Smooth muscle cell (in vitro differentiated cells): Measurements from ENCODE around the gene UTS2B. TPM values are rescaled to one million over a fixed set of nuclear protein-coding genes. Genes with fewer than 3 reads are reported as not detected.

ENCODE experiments used
- DNase-seq: peaks from one replicate; lab custom pipeline; 2025; ENCODE audit not compliant: unreplicated experiment; lab: John Stamatoyannopoulos, UW
- H2AFZ ChIP-seq: fragments of 200-600 bp; sonication (generic); 2 replicates; pipeline ENCODE4 v1.6.0; 2016; ENCODE audit warnings: antibody characterized with exemption, low read depth, mild to moderate bottlenecking
- H3F3A ChIP-seq: fragments of 200-600 bp; sonication (generic); 2 replicates; pipeline ENCODE4 v1.6.0; 2017; ENCODE audit warnings: antibody characterized with exemption, low read depth
- H3K27ac ChIP-seq: fragments of 200-600 bp; sonication (generic); 2 replicates; pipeline ENCODE4 v1.5.1; 2016; ENCODE audit warnings: low read depth, mild to moderate bottlenecking
- H3K27me3 ChIP-seq: fragments of 200-600 bp; sonication (generic); 2 replicates; pipeline ENCODE4 v1.6.1; 2016; ENCODE audit warnings: low read depth, mild to moderate bottlenecking
- H3K36me3 ChIP-seq: fragments of 200-600 bp; sonication (generic); 2 replicates; pipeline ENCODE4 v1.5.1; 2016; ENCODE audit warnings: low read depth
- H3K4me1 ChIP-seq: fragments of 200-600 bp; sonication (generic); 2 replicates; pipeline ENCODE4 v1.5.1; 2016; ENCODE audit warnings: low read depth
- H3K4me2 ChIP-seq: fragments of 200-600 bp; sonication (generic); 2 replicates; pipeline ENCODE4 v1.6.0; 2016; ENCODE audit warnings: mild to moderate bottlenecking
- H3K4me3 ChIP-seq: fragments of 200-600 bp; sonication (generic); 2 replicates; pipeline ENCODE4 v1.5.1; 2016; ENCODE audit warnings: mild to moderate bottlenecking
- H3K79me2 ChIP-seq: fragments of 200-600 bp; sonication (generic); 2 replicates; pipeline ENCODE4 v1.6.0; 2016; ENCODE audit warnings: low read depth, mild to moderate bottlenecking
- H3K9ac ChIP-seq: fragments of 200-600 bp; sonication (generic); 2 replicates; pipeline ENCODE4 v1.6.0; 2016; ENCODE audit warnings: low read depth
- H3K9me3 ChIP-seq: fragments of 200-600 bp; sonication (generic); replicated peaks from 2 replicates; pipeline ENCODE4 v1.5.1; 2016; ENCODE audit warnings: low read depth
- H4K20me1 ChIP-seq: fragments of 200-600 bp; sonication (generic); 2 replicates; pipeline ENCODE4 v1.6.0; 2016; ENCODE audit warnings: low read depth
- WGBS: methylation state at CpG from one replicate; pipeline ENCODE4 v1.1.7; 2016; ENCODE audit warnings: low lambda C conversion rate; 5-methylcytosine and 5-hydroxymethylcytosine counted together
- polyA plus RNA-seq: library from polyadenylated mRNA; unstranded; fragments of >200 nt; fragmentation: Nextera tagmentation; extraction: Ambion mirVana; gene quantifications from 2 replicates; pipeline ENCODE4 v1.2.1, GENCODE V29; 2016
- total RNA-seq: library from RNA; depleted of rRNA; stranded (reverse); fragments of >200 nt; gene quantifications from 2 replicates; pipeline ENCODE4 v1.2.3, GENCODE V29; 2014
- TF ChIP-seq, protein P1 (sequence below): fragments of 200-600 bp; sonication (generic); IDR thresholded peaks from 2 replicates; pipeline ENCODE4 v1.5.1; 2017; ENCODE audit warnings: borderline replicate concordance, mild to moderate bottlenecking, antibody characterized with exemption; ENCODE audit not compliant: insufficient read depth, poor library complexity, severe bottlenecking

UTS2B gene
- total and polyA plus RNA-seq, 2 experiments from 2014 or later = 1.1 TPM; not detected in 1

DNA sequence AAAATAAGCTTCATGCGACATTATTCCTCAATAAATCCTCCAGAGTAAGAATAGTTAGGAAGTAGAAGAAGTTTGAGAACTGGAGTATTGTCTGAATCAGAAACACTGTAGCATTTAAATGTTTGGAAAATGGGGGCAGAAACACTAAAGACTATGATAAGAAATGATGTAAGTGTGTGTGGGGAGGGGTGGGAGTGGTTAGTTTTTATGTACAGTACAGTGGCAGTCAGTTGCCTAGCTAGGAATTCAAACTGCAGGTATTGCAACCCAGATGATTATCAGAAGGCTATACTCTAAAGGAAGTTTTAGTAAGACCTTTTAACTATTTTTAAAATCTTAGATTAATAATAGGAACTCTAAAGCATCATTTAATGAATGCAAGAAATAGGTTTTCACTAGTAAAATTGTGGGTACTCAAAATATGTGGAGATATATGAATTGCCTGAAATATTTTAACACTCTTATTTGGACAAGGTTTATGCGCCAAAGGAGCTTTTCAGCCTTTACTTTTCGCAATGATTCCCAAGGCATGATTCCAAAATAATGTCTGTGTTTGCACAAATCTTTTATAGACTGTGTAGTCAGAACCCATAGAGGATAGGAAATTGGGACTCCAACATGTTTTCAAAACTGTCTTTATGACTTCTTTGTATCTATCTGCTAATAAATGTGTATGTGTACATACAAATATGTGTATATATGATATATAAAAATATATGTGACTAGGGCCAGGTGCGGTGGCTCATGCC, 9.1 kb downstream of the UTS2B start:
- no peaks in the 10 kb centered on the region for H3K79me2 ChIP-seq
- TF ChIP-seq, protein P1, sequence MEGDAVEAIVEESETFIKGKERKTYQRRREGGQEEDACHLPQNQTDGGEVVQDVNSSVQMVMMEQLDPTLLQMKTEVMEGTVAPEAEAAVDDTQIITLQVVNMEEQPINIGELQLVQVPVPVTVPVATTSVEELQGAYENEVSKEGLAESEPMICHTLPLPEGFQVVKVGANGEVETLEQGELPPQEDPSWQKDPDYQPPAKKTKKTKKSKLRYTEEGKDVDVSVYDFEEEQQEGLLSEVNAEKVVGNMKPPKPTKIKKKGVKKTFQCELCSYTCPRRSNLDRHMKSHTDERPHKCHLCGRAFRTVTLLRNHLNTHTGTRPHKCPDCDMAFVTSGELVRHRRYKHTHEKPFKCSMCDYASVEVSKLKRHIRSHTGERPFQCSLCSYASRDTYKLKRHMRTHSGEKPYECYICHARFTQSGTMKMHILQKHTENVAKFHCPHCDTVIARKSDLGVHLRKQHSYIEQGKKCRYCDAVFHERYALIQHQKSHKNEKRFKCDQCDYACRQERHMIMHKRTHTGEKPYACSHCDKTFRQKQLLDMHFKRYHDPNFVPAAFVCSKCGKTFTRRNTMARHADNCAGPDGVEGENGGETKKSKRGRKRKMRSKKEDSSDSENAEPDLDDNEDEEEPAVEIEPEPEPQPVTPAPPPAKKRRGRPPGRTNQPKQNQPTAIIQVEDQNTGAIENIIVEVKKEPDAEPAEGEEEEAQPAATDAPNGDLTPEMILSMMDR = no peak
- H3K4me2 ChIP-seq = no peak overlapping the region
- H3K36me3 ChIP-seq = no peaks in the 10 kb centered on the region
- H3K9me3 ChIP-seq = no peaks in the 10 kb centered on the region
- no peaks in the 10 kb centered on the region for H4K20me1 ChIP-seq
- H3K4me1 ChIP-seq = no peaks in the 10 kb centered on the region
- no peak for DNase-seq
- 97% methylated on average over 4 of the region's 4 CpGs for WGBS
- no peaks in the 10 kb centered on the region for H3K27me3 ChIP-seq
- H3K9ac ChIP-seq = no peak overlapping the region
- H2AFZ ChIP-seq = no peak overlapping the region
- H3K27ac ChIP-seq = no peak overlapping the region
- H3K4me3 ChIP-seq = no peak overlapping the region
- H3F3A ChIP-seq = no peaks in the 10 kb centered on the region

DNA sequence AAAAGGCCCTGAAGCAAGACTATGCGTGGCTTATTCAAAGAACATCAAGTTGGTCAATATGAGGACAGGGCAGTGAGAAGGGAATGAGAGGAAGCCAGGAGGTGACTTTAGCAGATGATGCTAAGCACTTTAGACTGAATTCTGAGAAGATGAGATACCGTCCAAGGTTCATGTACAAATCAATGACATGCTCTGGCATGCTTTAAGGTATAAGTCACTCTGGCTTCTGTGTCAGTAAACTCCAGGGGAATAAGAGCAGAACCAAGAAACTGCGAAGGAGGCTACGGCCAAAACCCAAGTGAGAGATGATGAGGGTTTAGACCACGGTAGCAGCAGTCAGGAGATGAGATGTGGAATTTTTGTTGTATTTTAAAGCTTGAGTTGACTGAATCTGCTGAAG, 10.0 kb downstream of the UTS2B start:
- Histone ChIP-seq H3K27me3 (no peaks in the 10 kb centered on the region), H3K9me3 (no peaks in the 10 kb centered on the region), H3K4me1 (no peaks in the 10 kb centered on the region), H3K27ac (no peak overlapping the region), H3K79me2 (no peaks in the 10 kb centered on the region), H2AFZ (no peak overlapping the region), H3K4me2 (no peak overlapping the region), H3K9ac (no peak overlapping the region), H4K20me1 (no peaks in the 10 kb centered on the region), H3F3A (no peaks in the 10 kb centered on the region), H3K36me3 (no peaks in the 10 kb centered on the region), H3K4me3 (no peak overlapping the region)
- DNase-seq = no peak
- 89% methylated on average over 5 of the region's 5 CpGs for WGBS
- TF ChIP-seq, protein P1 = no peak

DNA sequence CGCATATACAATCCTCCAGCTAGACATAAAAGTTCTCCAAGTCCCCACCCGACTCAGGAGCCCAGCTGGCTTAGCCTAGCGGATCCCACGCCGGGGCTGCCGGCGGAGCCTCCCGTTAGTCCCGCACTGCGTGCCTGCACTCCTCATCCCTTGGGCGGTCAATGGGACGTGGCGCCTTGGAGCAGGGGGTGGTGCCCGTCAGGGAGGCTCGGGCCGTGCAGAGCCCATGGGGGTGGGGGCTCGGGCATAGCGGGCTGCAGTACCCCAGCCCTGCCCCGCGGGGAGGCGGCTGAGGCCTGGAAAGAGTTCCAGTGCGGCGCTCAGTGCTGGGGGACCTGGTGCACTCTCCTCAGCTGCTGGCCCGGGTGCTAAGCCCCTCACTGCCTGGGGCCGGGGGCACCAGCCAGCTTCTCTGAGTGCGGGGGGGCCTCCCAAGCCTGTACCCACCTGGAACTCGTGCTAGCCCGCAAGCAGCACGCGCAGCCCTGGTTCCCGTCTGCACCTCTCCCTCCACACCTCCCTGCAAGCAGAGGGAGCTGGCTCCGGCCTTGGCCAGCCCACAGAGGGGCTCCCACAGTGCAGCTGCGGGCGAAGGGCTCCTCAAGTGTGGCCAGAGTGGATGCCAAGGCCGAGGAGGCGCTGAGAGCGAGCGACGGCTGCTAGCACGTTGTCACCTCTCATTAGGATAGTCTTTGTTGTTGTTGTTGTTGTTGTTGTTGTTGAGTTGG, 13.3 kb downstream of the UTS2B start:
- Histone ChIP-seq H3K27me3 (no peaks in the 10 kb centered on the region), H3K4me3 (no peak overlapping the region), H4K20me1 (no peaks in the 10 kb centered on the region), H3K9me3 (no peaks in the 10 kb centered on the region), H3K9ac (no peak overlapping the region), H3K79me2 (no peaks in the 10 kb centered on the region), H3K36me3 (no peaks in the 10 kb centered on the region), H3K4me2 (no peak overlapping the region), H2AFZ (no peak overlapping the region), H3K27ac (no peak overlapping the region), H3F3A (no peaks in the 10 kb centered on the region), H3K4me1 (no peaks in the 10 kb centered on the region)
- 96% methylated on average over 35 of the region's 40 CpGs for WGBS
- TF ChIP-seq, protein P1 = no peak
- no peak for DNase-seq
